ENCODE results near the gene ACADL. TPM values are rescaled to one million over a fixed set of nuclear protein-coding genes. Genes with fewer than 3 reads are reported as not detected.

The ACADL gene
- total RNA-seq, 1 experiment from 2014 or later = not detected

- no peak overlapping the region for H3K4me2 ChIP-seq (ENCODE audit: low read length)
- no peak for ATAC-seq
Measured at GRCh38 chr2:210267698-210268097, 42.5 kb upstream of the ACADL start.

More at GRCh38 chr2:210267698-210268097, 42.5 kb upstream of the ACADL start:
- no peak for DNase-seq (ENCODE audit: low read depth, low spot score)
- Histone ChIP-seq H3K4me1 (ENCODE audit: control insufficient read depth in 1 of 2, insufficient read depth in 2 of 2, low read length in 2 of 2) (no peaks in the 10 kb centered on the region), H4K20me1 (ENCODE audit: insufficient read depth) (no peaks in the 10 kb centered on the region), H3K36me3 (ENCODE audit: control insufficient read depth in 1 of 2, insufficient read depth in 2 of 2, low read length in 2 of 2) (no peaks in the 10 kb centered on the region), H3K79me2 (ENCODE audit: insufficient read depth, low read length) (no peaks in the 10 kb centered on the region), H3K27ac (ENCODE audit: low read depth, low read length) (no peak overlapping the region), H3K9ac (ENCODE audit: low read length) (no peak overlapping the region), H3K4me3 (replicated peaks in 1 of 2; ENCODE audit: low read depth in 1 of 2, low read length in 2 of 2) (no peak overlapping the region), H3K9me2 (ENCODE audit: insufficient read depth) (no peaks in the 10 kb centered on the region), H3K9me3 (ENCODE audit: control insufficient read depth in 1 of 2, insufficient read depth in 1 of 2, low read depth in 1 of 2, low read length in 2 of 2) (no peaks in the 10 kb centered on the region), H2AFZ (ENCODE audit: low read depth, low read length, poor library complexity, severe bottlenecking) (no peak overlapping the region), H3K27me3 (ENCODE audit: insufficient read depth, low read length) (no peaks in the 10 kb centered on the region)
- intact Hi-C loops (cut with micrococcal nuclease) = no loop called here
- no peak for TF ChIP-seq REST (IDR thresholded peaks at IDR 0.05; ENCODE audit: low read depth)
- TF ChIP-seq EZH2phosphoT487 (IDR thresholded peaks at IDR 0.05; ENCODE audit: borderline replicate concordance) = no peak
- TF ChIP-seq ZBTB33 (IDR thresholded peaks at IDR 0.05; ENCODE audit: extremely low read depth, insufficient replicate concordance, low read length) = no peak
- no peak for TF ChIP-seq POLR2A (IDR thresholded peaks at IDR 0.05; ENCODE audit: borderline replicate concordance, extremely low read depth, insufficient read depth, insufficient read length)
- no peak for TF ChIP-seq POLR2AphosphoS5 (IDR thresholded peaks at IDR 0.05; ENCODE audit: low read depth, low read length)
- RAD21 ChIA-PET (ENCODE audit: low non-redundant PET in 1 of 2, low total read pairs in 2 of 2, uncharacterized antibody in 2 of 2, unreplicated experiment in 2 of 2) = no interaction called here
- POLR2A ChIA-PET = no interaction called here
- BruUV-seq (replicated peaks) = no TSS peak
- CTCF ChIA-PET = no interaction called here

Measured in HCT116 (cell line).